GM12875 (cell line): ENCODE data around the gene DCTN2.

ENCODE experiments used
- H3K4me3 ChIP-seq: one replicate; pipeline ENCODE4 v1.5.1; 2011; ENCODE audit warnings: low read depth, low read length, control low read depth
- TF ChIP-seq, protein P1 (sequence below): IDR thresholded peaks from 2 replicates; pipeline ENCODE4 v1.5.1; 2011; ENCODE audit warnings: low read depth, mild to moderate bottlenecking, control low read depth, inconsistent platforms, low read length, moderate library complexity, borderline replicate concordance; ENCODE audit not compliant: insufficient read depth

DCTN2 gene

DNA sequence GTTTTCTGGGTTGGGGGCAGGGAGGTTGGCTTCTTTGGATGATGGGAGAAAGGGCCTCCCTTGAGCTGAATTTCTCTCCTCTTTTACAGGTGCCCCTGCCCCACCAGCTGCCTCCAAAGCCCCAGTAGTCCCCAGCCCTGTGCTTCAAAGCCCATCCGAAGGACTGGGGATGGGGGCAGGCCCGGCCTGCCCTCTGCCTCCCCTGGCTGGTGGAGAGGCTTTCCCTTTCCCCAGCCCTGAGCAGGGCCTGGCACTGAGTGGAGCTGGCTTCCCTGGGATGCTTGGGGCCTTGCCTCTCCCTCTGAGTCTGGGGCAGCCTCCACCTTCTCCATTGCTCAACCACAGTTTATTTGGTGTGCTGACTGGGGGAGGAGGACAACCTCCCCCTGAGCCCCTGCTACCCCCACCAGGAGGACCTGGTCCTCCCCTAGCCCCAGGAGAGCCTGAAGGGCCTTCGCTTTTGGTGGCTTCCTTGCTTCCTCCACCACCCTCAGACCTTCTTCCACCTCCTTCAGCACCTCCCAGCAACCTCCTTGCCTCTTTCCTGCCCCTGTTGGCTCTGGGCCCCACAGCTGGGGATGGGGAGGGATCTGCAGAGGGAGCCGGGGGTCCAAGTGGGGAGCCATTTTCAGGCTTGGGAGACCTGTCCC, 20.4 kb downstream of the DCTN2 start:
- no peak overlapping the region for H3K4me3 ChIP-seq
- TF ChIP-seq, protein P1, sequence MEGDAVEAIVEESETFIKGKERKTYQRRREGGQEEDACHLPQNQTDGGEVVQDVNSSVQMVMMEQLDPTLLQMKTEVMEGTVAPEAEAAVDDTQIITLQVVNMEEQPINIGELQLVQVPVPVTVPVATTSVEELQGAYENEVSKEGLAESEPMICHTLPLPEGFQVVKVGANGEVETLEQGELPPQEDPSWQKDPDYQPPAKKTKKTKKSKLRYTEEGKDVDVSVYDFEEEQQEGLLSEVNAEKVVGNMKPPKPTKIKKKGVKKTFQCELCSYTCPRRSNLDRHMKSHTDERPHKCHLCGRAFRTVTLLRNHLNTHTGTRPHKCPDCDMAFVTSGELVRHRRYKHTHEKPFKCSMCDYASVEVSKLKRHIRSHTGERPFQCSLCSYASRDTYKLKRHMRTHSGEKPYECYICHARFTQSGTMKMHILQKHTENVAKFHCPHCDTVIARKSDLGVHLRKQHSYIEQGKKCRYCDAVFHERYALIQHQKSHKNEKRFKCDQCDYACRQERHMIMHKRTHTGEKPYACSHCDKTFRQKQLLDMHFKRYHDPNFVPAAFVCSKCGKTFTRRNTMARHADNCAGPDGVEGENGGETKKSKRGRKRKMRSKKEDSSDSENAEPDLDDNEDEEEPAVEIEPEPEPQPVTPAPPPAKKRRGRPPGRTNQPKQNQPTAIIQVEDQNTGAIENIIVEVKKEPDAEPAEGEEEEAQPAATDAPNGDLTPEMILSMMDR, result no peak

DNA sequence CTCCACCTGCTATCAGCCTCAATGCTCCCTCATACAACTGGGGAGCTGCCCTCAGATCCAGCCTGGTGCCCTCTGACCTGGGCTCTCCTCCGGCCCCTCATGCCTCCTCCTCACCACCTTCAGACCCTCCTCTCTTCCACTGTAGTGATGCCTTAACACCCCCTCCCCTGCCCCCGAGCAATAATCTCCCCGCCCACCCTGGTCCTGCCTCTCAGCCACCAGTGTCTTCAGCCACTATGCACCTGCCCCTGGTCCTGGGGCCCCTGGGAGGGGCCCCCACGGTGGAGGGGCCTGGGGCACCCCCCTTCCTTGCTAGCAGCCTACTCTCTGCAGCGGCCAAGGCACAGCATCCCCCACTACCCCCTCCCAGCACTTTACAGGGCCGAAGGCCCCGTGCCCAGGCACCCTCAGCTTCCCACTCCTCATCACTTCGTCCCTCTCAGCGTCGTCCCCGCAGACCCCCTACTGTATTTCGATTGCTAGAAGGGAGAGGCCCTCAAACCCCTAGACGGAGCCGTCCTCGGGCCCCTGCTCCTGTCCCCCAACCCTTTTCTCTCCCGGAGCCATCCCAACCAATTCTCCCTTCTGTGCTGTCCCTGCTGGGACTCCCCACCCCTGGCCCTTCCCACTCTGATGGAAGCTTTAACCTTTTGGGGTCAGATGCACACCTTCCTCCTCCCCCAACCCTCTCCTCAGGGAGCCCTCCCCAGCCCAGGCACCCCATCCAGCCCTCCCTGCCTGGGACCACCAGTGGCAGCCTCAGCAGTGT, 21.2 kb downstream of the DCTN2 start:
- no peak overlapping the region for H3K4me3 ChIP-seq
- TF ChIP-seq, protein P1, result no peak

DNA sequence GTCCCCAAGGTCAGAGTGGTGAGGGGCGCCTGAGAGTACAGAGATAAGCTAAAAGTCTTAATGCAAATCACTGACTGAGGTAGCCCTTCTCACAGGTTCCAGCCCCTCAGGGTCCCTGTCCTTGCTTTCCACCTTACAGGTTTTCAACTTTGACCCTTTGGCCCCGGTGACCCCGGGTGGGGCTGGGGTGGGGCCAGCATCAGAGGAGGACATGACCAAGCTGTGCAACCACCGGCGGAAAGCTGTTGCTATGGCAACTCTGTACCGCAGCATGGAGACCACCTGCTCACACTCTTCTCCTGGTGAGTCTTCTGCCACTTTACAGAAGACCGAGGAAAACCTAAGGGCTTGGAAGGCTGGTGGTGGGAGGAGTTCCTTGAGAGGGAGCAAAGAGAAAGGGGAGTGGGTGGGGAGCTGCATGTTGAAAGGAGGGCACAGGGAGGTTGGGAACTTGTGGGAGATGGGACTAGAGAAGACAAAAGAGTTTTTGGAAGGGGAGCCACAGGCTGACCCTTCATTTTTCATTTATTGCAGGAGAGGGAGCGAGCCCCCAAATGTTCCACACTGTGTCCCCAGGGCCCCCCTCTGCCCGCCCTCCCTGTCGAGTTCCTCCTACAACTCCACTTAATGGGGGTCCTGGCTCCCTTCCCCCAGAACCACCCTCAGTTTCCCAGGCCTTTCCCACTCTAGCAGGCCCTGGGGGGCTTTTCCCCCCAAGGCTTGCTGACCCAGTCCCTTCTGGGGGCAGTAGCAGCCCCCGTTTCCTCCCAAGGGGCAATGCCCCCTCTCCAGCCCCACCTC, 22.0 kb downstream of the DCTN2 start:
- TF ChIP-seq, protein P1, result no peak
- H3K4me3 ChIP-seq, result no peak overlapping the region

DNA sequence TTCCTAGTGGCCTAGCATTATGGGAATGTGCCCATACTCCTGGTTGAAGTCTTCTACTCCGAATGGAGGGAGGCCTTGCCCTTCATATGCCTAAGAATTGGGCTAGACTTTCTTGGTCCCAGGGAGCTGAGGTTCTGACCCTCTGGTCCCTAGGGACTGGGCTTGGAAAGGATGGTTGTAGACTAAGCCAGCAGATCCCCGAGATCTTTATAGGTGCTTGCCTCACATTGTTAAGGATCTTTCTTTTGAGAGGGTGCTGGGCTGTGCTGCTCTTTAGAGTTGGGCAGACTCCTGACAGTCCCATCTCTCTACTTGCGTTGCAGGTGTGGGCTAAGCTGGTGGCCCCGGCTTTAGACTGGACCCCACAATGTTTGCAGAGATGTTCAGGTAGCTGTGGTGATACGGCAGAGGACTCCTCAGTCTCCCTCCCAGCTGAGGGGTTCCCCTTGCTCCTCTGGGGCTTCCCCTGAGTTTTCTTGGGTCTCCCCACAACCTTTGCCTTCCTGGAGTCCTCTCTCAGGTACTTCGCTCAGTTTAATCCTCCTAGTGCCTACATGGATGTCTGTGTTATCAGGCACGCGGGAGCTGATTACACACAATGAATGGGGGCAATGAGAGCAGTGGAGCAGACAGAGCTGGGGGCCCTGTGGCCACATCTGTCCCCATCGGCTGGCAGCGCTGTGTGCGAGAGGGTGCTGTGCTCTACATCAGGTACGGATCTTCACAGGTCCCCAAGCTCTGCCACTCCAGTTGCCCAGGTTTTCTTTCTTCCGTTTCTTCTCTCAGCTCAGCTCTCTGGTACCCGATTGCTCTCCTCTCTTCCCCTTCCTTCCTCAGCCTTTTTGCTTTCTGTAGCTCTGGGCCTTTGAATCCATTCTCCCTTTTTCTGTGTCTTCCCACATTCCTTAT, 23.0 kb downstream of the DCTN2 start:
- peak overlapping the region; percentile 66 for H3K4me3 ChIP-seq
- TF ChIP-seq, protein P1, result no peak

DNA sequence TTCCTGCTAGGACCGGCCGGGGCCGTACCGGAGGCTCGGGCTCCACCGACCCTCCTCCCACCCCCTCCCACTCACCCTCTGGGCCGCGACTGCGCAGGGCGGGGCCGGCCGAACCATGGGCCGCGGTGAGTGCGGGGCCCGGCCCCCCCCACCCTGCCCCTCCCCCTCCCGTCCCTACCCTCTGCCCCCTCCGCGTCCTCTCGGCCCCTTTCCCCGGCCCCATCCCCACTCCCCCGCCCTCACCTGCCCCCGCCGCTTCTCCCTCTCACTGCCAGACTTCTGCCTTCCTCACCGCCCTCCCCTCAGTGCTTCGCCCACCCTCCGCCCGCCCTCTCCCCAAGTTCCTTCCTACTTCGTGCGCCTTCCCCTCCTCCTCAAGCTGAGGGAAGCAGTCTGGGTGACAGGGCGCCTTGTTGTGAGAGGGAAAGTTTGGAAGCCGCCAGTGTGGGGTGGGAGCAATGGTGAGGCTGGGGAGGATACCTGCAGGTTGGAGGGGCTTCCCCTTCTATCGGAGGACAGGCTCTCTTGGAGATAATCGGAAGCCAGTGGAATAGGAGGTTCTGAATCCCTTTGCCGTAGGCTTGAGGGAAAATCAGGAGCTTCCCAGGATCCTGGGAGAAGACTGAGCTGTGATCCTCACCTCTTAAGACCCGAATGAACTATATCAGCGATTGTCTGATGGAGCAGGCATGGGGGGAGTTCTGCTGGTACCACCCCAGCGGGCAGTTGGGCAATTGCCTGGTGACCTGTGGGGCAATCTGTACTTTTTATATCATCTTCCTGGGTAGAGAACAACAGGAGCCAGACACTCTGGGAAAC, 23.9 kb downstream of the DCTN2 start:
- H3K4me3 ChIP-seq, result peak overlapping the region; percentile 66
- TF ChIP-seq, protein P1, result 0 out of 2 replicates have a peak, but pooled peaks have one; percentile 3
